MM.1S (cell line): Measurements from ENCODE around the gene COX10.

Source experiments
- DNase-seq: peaks from one replicate; pipeline ENCODE4 v3.0.0-alpha.2; 2015
- H2AFZ ChIP-seq: fragments of 300-600 bp; sonication (generic); 2 replicates; pipeline ENCODE4 v1.6.0; 2016; ENCODE audit warnings: antibody characterized with exemption, low read length
- H3F3A ChIP-seq: fragments of 300-600 bp; sonication (generic); 2 replicates; pipeline ENCODE4 v1.6.1; 2016; ENCODE audit warnings: mild to moderate bottlenecking, antibody characterized with exemption, low read length, moderate library complexity, mixed read lengths; ENCODE audit not compliant: insufficient read depth
- H3K27ac ChIP-seq: fragments of 300-600 bp; sonication (generic); 2 replicates; pipeline ENCODE4 v1.5.1; 2016; ENCODE audit warnings: mild to moderate bottlenecking, low read length
- H3K27me3 ChIP-seq: fragments of 300-600 bp; sonication (generic); replicated peaks from 2 replicates; pipeline ENCODE4 v1.6.0; 2016; ENCODE audit warnings: low read length; ENCODE audit not compliant: insufficient read depth
- H3K36me3 ChIP-seq: fragments of 300-600 bp; sonication (generic); replicated peaks from 2 replicates; pipeline ENCODE4 v1.6.1; 2016; ENCODE audit warnings: mild to moderate bottlenecking, low read length, mixed read lengths; ENCODE audit not compliant: insufficient read depth
- H3K4me1 ChIP-seq: fragments of 300-600 bp; sonication (generic); 2 replicates; pipeline ENCODE4 v1.6.1; 2016; ENCODE audit warnings: low read length, mixed read lengths
- H3K4me2 ChIP-seq: fragments of 300-600 bp; sonication (generic); 2 replicates; pipeline ENCODE4 v1.6.0; 2016; ENCODE audit warnings: low read depth, low read length
- H3K4me3 ChIP-seq: fragments of 300-600 bp; sonication (generic); 2 replicates; pipeline ENCODE4 v1.5.1; 2016; ENCODE audit warnings: low read length, mixed read lengths
- H3K79me2 ChIP-seq: fragments of 300-600 bp; sonication (generic); 2 replicates; pipeline ENCODE4 v1.6.1; 2016; ENCODE audit warnings: mixed run types, low read length, mixed read lengths
- H3K9ac ChIP-seq: fragments of 300-600 bp; sonication (generic); 2 replicates; pipeline ENCODE4 v1.6.1; 2016; ENCODE audit warnings: low read length, mixed read lengths
- H3K9me2 ChIP-seq: fragments of 300-600 bp; sonication (generic); replicated peaks from 2 replicates; pipeline ENCODE4 v1.6.1; 2016; ENCODE audit warnings: mild to moderate bottlenecking, low read length, mixed read lengths; ENCODE audit not compliant: insufficient read depth
- H3K9me3 ChIP-seq: fragments of 300-600 bp; sonication (generic); replicated peaks from 2 replicates; pipeline ENCODE4 v1.6.1; 2016; ENCODE audit warnings: mild to moderate bottlenecking, low read length, mixed read lengths; ENCODE audit not compliant: insufficient read depth
- H4K20me1 ChIP-seq: fragments of 300-600 bp; sonication (generic); 2 replicates; pipeline ENCODE4 v1.6.1; 2016; ENCODE audit warnings: mild to moderate bottlenecking, low read length, moderate library complexity, mixed read lengths; ENCODE audit not compliant: insufficient read depth
- CTCF ChIP-seq: fragments of 300-600 bp; sonication (generic); IDR thresholded peaks from 2 replicates; pipeline ENCODE4 v1.5.1; 2016; ENCODE audit warnings: antibody characterized with exemption, low read length, mixed read lengths
- EZH2 ChIP-seq: fragments of 300-600 bp; sonication (generic); optimal IDR thresholded peaks from 2 replicates; pipeline ENCODE3; 2017; ENCODE audit warnings: low read depth, mild to moderate bottlenecking, antibody characterized with exemption, low read length, mixed read lengths
- EZH2phosphoT487 ChIP-seq: fragments of 300-600 bp; sonication (generic); IDR thresholded peaks from 2 replicates; pipeline ENCODE4 v1.6.1; 2018; ENCODE audit warnings: antibody characterized with exemption, low read length

The COX10 gene

GRCh38 chr17:14042411-14042810, 26.9 kb upstream of the COX10 start:
- Histone ChIP-seq H3K79me2 (no peaks in the 10 kb centered on the region), H3K9ac (no peak overlapping the region), H3K4me1 (no peaks in the 10 kb centered on the region), H3K9me2 (no peaks in the 10 kb centered on the region), H3K4me3 (no peak overlapping the region), H3K36me3 (no peaks in the 10 kb centered on the region), H3F3A (no peaks in the 10 kb centered on the region), H4K20me1 (no peaks in the 10 kb centered on the region; the same call in 1 of the 2 replicates), H3K27me3 (no peaks in the 10 kb centered on the region), H3K4me2 (no peak overlapping the region), H3K27ac (no peak overlapping the region), H3K9me3 (no peaks in the 10 kb centered on the region), H2AFZ (no peak overlapping the region)
- no peak for DNase-seq
- TF ChIP-seq EZH2phosphoT487 (no peak), EZH2 (no peak), CTCF (no peak)

GRCh38 chr17:14044702-14045101, 24.6 kb upstream of the COX10 start:
- no peaks in the 10 kb centered on the region for H3K79me2 ChIP-seq
- H3K4me2 ChIP-seq: no peak overlapping the region
- no peak overlapping the region for H3K9ac ChIP-seq
- TF ChIP-seq CTCF (no peak), EZH2phosphoT487 (no peak), EZH2 (no peak)
- no peaks in the 10 kb centered on the region for H3K9me3 ChIP-seq
- no peaks in the 10 kb centered on the region for H3K27me3 ChIP-seq
- H3F3A ChIP-seq: no peaks in the 10 kb centered on the region
- H3K4me1 ChIP-seq: no peaks in the 10 kb centered on the region
- no peak for DNase-seq
- H3K9me2 ChIP-seq: no peaks in the 10 kb centered on the region
- H3K4me3 ChIP-seq: no peak overlapping the region
- no peak overlapping the region for H3K27ac ChIP-seq
- H4K20me1 ChIP-seq: no peaks in the 10 kb centered on the region; the same call in 1 of the 2 replicates
- H3K36me3 ChIP-seq: no peaks in the 10 kb centered on the region
- no peak overlapping the region for H2AFZ ChIP-seq

- no peaks in the 10 kb centered on the region for H3K4me1 ChIP-seq
- H3K4me3 ChIP-seq: no peak overlapping the region
- H4K20me1 ChIP-seq: no peaks in the 10 kb centered on the region; the same call in 1 of the 2 replicates
- H3F3A ChIP-seq: no peaks in the 10 kb centered on the region
- no peak overlapping the region for H3K4me2 ChIP-seq
- H2AFZ ChIP-seq: no peak overlapping the region
- 0 out of 2 replicates have a peak, but pooled peaks cover 4% of the 10 kb centered on the region for H3K79me2 ChIP-seq
- no peaks in the 10 kb centered on the region for H3K9me3 ChIP-seq
- H3K9ac ChIP-seq: no peak overlapping the region
- H3K27ac ChIP-seq: no peak overlapping the region
- DNase-seq: no peak
- no peaks in the 10 kb centered on the region for H3K9me2 ChIP-seq
- no peak for TF ChIP-seq CTCF
- no peaks in the 10 kb centered on the region for H3K36me3 ChIP-seq
- no peaks in the 10 kb centered on the region for H3K27me3 ChIP-seq
These were observed 22.3 kb upstream of the COX10 start for GRCh38 chr17:14046978-14047377.
